ENCODE results near the gene C1orf87. TPM values are rescaled to one million over a fixed set of nuclear protein-coding genes. Genes with fewer than 3 reads are reported as not detected.

The C1orf87 gene
- total and polyA plus RNA-seq, 4 donors: not detected

DNA sequence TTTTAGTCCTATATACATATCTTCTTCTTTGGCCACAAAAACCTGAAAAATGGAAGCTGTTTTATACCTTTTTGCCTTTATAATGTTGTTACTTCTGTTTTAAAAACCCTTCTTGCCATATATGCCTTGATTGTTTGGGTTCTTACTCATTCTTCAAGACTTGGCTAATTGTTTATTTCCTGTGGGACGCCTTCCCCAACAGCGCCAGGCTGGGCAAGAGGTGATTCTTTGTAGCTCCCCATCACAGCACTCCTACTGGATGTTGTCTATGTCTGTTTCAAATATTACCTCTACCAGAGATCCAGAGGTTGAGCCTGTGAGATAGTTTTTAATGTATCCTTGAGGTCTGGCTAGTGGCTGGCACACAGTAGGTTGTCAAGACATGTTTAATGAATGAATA lies 73.8 kb downstream of the C1orf87 start:
- WGBS: 70% methylated on average over 2 of the region's 2 CpGs
- Histone ChIP-seq H3K27me3 (ENCODE audit: control insufficient read depth in 4 of 4, insufficient read depth in 4 of 4, low read length in 3 of 4) (peaks cover 0 to 3% (median 0%) of the 10 kb centered on the region in 4 donors), H3K4me3 (ENCODE audit: low read depth in 1 of 3, low read length in 3 of 3) (no peak overlapping the region), H3K27ac (ENCODE audit: low read depth in 1 of 2, low read length in 2 of 2) (no peak overlapping the region), H3K9me3 (ENCODE audit: control insufficient read depth in 4 of 4, low read length in 3 of 4) (no peaks in the 10 kb centered on the region), H3K4me1 (ENCODE audit: control insufficient read depth in 4 of 4, insufficient read depth in 4 of 4, low read length in 3 of 4) (no peaks in the 10 kb centered on the region), H3K36me3 (ENCODE audit: control insufficient read depth in 4 of 4, insufficient read depth in 3 of 4, low read depth in 1 of 4, low read length in 3 of 4) (no peaks in the 10 kb centered on the region), H3K9ac (ENCODE audit: low read depth in 1 of 2, low read length in 2 of 2) (no peak overlapping the region)
- TF ChIP-seq GABPA (IDR thresholded peaks at IDR 0.05 in 1 of 2, conservative IDR thresholded peaks at IDR 0.05 in 1 of 2) (no peak), JUND (IDR thresholded peaks at IDR 0.05) (no peak), REST (IDR thresholded peaks at IDR 0.05) (no peak), ATF3 (IDR thresholded peaks at IDR 0.05) (no peak), FOXA2 (IDR thresholded peaks at IDR 0.05) (no peak), EGR1 (IDR thresholded peaks at IDR 0.05; ENCODE audit: low read depth in 2 of 2) (no peak), RXRA (IDR thresholded peaks at IDR 0.05) (no peak), CTCF (IDR thresholded peaks at IDR 0.05; ENCODE audit: low read depth, low read length, missing input control) (no peak), SP1 (IDR thresholded peaks at IDR 0.05) (no peak), YY1 (IDR thresholded peaks at IDR 0.05) (no peak), HNF4G (IDR thresholded peaks at IDR 0.05) (no peak), RAD21 (IDR thresholded peaks at IDR 0.05) (no peak), NR2F2 (IDR thresholded peaks at IDR 0.05) (no peak), TAF1 (conservative IDR thresholded peaks at IDR 0.05) (no peak), HNF4A (conservative IDR thresholded peaks at IDR 0.05) (no peak), FOXA1 (IDR thresholded peaks at IDR 0.05) (no peak)
- TF ChIP-seq, protein P1, sequence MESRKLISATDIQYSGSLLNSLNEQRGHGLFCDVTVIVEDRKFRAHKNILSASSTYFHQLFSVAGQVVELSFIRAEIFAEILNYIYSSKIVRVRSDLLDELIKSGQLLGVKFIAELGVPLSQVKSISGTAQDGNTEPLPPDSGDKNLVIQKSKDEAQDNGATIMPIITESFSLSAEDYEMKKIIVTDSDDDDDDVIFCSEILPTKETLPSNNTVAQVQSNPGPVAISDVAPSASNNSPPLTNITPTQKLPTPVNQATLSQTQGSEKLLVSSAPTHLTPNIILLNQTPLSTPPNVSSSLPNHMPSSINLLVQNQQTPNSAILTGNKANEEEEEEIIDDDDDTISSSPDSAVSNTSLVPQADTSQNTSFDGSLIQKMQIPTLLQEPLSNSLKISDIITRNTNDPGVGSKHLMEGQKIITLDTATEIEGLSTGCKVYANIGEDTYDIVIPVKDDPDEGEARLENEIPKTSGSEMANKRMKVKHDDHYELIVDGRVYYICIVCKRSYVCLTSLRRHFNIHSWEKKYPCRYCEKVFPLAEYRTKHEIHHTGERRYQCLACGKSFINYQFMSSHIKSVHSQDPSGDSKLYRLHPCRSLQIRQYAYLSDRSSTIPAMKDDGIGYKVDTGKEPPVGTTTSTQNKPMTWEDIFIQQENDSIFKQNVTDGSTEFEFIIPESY (IDR thresholded peaks at IDR 0.05): no peak
- TF ChIP-seq, protein P2, sequence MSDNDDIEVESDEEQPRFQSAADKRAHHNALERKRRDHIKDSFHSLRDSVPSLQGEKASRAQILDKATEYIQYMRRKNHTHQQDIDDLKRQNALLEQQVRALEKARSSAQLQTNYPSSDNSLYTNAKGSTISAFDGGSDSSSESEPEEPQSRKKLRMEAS (IDR thresholded peaks at IDR 0.05): no peak
- DNase-seq (ENCODE audit: low spot score): no peak
